Left lung (tissue), 10 donors: ENCODE results near the gene MAPRE3. TPM values are rescaled to one million over a fixed set of nuclear protein-coding genes. Genes with fewer than 3 reads are reported as not detected.

Experiments used
- ATAC-seq: fragments of 200-7000 bp; cut with Tn5 transposase; one replicate; pipeline ENCODE4 v1.9.1; 2020; ENCODE audit warnings: moderate library complexity
- DNase-seq, 4 donors: peaks; one replicate each; pipeline ENCODE4 v3.0.0-alpha.2; 2013 to 2020
- H3K27ac ChIP-seq, 2 donors: fragments of 200-600 bp; sonication (generic) in 1 of 2; one replicate each; pipeline versions ENCODE4 v1.5.0 to v1.8.0; 2020 to 2021
- H3K27me3 ChIP-seq, 2 donors: fragments of 200-600 bp; sonication (generic) in 1 of 2; one replicate each; pipeline versions ENCODE4 v1.5.0 to v1.8.0; 2020 to 2021
- H3K36me3 ChIP-seq, 2 donors: fragments of 200-600 bp; sonication (generic) in 1 of 2; one replicate each; pipeline versions ENCODE4 v1.5.0 to v1.8.0; 2020 to 2021
- H3K4me1 ChIP-seq, 2 donors: fragments of 200-600 bp; one replicate each; pipeline ENCODE4 v1.8.0; 2021
- H3K4me3 ChIP-seq, 2 donors: fragments of 200-600 bp; sonication (generic) in 1 of 2; one replicate each; pipeline versions ENCODE4 v1.5.0 to v1.8.0; 2020 to 2021; ENCODE audit warnings: mild to moderate bottlenecking in 1 of 2
- H3K9me3 ChIP-seq, 2 donors: fragments of 200-600 bp; sonication (generic) in 1 of 2; one replicate each; pipeline versions ENCODE4 v1.5.0 to v1.8.0; 2020 to 2021
- intact Hi-C, 2 donors: fragments of 100-400 bp; cut with DNase I; formaldehyde crosslinking; loops; one replicate each; pipeline versions ENCODE4 v1.11.2 to v1.14.2; 2022
- polyA plus RNA-seq, 6 donors: library from polyadenylated mRNA; unstranded; fragments of 120-200 nt; gene quantifications; one replicate each; pipeline ENCODE4 v1.2.1, GENCODE V29; 2013; ENCODE audit not compliant: insufficient read length in 6 of 6
- total RNA-seq, 2 donors: library from RNA; stranded (reverse); fragmentation: NEBNext Ultra II Directional; extraction: Animal tissue kit (Norgen Biotek cat#: 25700); gene quantifications; one replicate each; pipeline ENCODE4 v1.2.1, GENCODE V29; 2021
- TF ChIP-seq, protein P1 (sequence below), 2 donors: fragments of 200-600 bp; sonication (generic) in 1 of 2; IDR thresholded peaks; one replicate each; pipeline versions ENCODE4 v1.5.0 to v1.8.0; 2021; ENCODE audit warnings: antibody characterized with exemption in 2 of 2
- donor health status: DM: no; HTN: yes; CAD: no.
- donor health status: DM: no; HTN: no; CAD: no.

Gene MAPRE3
- total and polyA plus RNA-seq, 8 donors: 7.1 to 23.5 (median 9.9) TPM

DNA sequence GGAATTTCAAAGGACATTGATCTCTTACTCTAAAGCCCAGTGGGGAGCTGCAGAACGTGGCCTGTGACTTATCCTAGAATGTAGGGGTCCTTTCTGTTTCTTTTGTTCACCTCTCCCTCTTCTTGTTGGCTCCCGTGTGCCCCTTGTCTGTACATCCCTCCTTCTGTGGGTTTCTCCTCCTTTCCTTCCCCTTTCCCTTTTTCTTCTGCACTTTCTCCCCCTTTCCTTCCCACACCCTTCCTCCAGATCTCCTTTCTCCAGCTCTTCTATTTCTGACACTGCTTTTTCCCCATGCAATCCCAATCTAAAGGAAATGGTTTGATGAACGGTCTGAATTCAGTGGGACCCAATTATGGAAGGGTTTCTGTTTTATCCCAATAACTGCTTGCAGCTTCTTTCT, 35.5 kb upstream of the MAPRE3 start:
- H3K4me1 ChIP-seq: no peaks in the 10 kb centered on the region
- intact Hi-C loops: loop anchor here in 1 of 2 donors (5.0 kb wide), 1 partner anchor 88 kb away; the partner anchor contains the start of gene DPYSL5

DNA sequence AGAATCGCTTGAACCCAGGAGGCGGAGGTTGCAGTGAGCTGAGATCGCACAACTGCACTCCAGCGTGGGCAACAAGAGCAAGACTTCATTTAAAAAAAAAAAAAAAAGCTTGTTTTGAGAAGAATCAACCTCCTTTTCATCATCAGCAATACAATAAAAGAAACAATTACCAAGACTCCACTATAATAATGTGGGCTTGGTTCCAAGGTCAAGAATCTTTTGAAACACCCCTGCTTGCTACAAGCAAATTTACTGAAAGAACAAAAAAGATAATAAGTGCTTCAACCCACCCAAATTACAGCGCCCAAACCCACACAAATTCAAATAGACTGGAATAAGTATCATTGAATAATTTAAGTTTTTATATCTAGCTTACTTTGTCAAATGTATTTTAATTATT, 33.6 kb upstream of the MAPRE3 start:
- ATAC-seq (no peak), DNase-seq (no peak)
- Histone ChIP-seq H3K4me3 (no peak overlapping the region), H3K4me1 (no peaks in the 10 kb centered on the region), H3K36me3 (no peaks in the 10 kb centered on the region), H3K9me3 (no peaks in the 10 kb centered on the region), H3K27me3 (peaks cover 0 to 8% of the 10 kb centered on the region in 2 donors), H3K27ac (no peak overlapping the region)
- intact Hi-C loops: loop anchor here in 1 of 2 donors (5.0 kb wide), 1 partner anchor 90 kb away; the partner anchor contains the start of gene DPYSL5
- TF ChIP-seq, protein P1, sequence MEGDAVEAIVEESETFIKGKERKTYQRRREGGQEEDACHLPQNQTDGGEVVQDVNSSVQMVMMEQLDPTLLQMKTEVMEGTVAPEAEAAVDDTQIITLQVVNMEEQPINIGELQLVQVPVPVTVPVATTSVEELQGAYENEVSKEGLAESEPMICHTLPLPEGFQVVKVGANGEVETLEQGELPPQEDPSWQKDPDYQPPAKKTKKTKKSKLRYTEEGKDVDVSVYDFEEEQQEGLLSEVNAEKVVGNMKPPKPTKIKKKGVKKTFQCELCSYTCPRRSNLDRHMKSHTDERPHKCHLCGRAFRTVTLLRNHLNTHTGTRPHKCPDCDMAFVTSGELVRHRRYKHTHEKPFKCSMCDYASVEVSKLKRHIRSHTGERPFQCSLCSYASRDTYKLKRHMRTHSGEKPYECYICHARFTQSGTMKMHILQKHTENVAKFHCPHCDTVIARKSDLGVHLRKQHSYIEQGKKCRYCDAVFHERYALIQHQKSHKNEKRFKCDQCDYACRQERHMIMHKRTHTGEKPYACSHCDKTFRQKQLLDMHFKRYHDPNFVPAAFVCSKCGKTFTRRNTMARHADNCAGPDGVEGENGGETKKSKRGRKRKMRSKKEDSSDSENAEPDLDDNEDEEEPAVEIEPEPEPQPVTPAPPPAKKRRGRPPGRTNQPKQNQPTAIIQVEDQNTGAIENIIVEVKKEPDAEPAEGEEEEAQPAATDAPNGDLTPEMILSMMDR (IDR thresholded peaks at IDR 0.05): no peak

More for the DNA sequence above, 35.5 kb upstream of the MAPRE3 start:
- Histone ChIP-seq H3K4me3 (no peak overlapping the region), H3K9me3 (no peaks in the 10 kb centered on the region), H3K27me3 (peaks cover 0 to 13% of the 10 kb centered on the region in 2 donors), H3K27ac (no peak overlapping the region), H3K36me3 (no peaks in the 10 kb centered on the region)
- TF ChIP-seq, protein P1 (IDR thresholded peaks at IDR 0.05): no peak
- ATAC-seq (no peak), DNase-seq (no peak)

DNA sequence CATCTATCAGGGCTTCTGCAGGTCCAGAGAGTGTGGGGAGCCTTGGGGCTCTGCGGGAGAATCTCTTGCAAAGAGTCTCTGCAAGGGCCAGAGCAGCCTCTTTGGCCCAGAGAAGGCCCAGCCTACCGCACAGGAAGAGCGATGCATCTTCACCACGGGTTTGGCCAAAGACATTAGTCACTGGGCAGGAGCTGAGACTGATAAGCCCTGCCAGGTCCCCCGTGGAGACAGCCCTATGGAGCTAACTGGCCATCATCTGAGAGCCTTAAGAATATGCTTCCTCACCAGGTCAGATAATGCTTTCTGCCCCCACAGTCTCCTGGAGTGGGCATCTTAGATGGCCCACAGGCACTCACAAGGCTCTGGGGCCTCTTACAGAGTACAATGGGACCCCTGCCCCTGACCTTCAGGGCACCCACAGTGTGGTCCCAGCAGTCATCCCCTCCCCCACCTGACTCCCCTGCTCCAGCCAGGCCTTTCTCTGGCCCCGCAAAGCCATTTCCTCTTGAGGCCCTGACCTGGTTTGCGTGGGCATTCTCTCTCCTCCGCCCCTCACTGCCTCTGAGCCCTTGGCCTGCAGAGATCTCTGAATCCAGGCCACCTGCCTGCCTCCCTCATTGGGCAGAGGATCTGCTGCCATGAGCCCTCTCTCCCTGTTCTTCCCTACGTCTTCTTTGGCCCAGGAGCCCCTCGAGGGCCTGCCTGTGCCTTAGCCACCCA, 31.9 kb upstream of the MAPRE3 start:
- intact Hi-C loops: loop anchor here in 1 of 2 donors (5.0 kb wide), 1 partner anchor 91 kb away; the partner anchor contains the start of gene DPYSL5
- Histone ChIP-seq H3K9me3 (no peaks in the 10 kb centered on the region), H3K4me3 (no peak overlapping the region), H3K4me1 (no peaks in the 10 kb centered on the region), H3K27ac (no peak overlapping the region), H3K27me3 (peaks cover 0 to 23% of the 10 kb centered on the region in 2 donors), H3K36me3 (no peaks in the 10 kb centered on the region)
- no peak for DNase-seq
- no peak for ATAC-seq
- TF ChIP-seq, protein P1 (IDR thresholded peaks at IDR 0.05): no peak

DNA sequence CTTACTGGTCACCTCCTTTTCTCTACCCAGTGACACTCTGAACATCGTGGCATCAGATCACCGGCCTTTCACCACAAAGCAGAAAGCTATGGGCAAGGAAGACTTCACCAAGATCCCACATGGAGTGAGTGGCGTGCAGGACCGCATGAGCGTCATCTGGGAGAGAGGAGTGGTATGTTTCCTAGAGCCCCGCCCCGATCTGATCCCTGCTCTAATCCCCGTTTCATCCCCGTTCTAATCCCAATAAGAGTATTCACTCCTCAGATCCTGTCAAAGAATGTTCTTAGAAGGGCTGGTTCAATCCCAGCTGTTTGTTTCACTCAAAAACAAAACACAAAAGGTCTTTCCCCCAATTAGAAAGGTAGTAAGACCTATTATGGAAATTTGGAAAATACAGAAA, 30.4 kb upstream of the MAPRE3 start:
- ATAC-seq: no peak
- H3K4me1 ChIP-seq: no peaks in the 10 kb centered on the region
- no peaks in the 10 kb centered on the region for H3K9me3 ChIP-seq
- H3K27me3 ChIP-seq: peaks cover 0 to 37% of the 10 kb centered on the region in 2 donors
- no peak overlapping the region for H3K4me3 ChIP-seq
- TF ChIP-seq, protein P1 (IDR thresholded peaks at IDR 0.05): no peak
- no peak for DNase-seq
- intact Hi-C loops: no loop called here
- no peak overlapping the region for H3K27ac ChIP-seq
- no peaks in the 10 kb centered on the region for H3K36me3 ChIP-seq

DNA sequence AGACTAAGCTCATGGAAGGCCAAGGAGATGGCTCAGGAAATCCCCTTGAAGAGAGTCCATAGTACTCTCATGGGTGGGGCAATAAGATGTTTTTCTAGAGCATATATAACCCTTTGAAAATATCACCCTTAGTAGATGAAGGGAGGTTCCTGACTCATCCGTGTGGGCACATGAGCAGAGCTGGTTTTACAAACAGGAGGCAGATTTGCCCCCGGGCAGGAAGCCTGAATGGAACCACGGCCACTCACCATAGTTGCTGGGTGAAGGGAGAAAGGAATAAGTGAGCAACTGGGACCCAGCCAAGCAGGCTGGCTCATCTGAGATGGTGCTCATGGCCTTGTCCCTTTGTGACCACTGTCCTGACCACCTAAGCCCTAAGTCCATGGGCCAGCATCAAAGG, 29.0 kb upstream of the MAPRE3 start:
- intact Hi-C loops: no loop called here
- Histone ChIP-seq H3K36me3 (no peaks in the 10 kb centered on the region), H3K9me3 (no peaks in the 10 kb centered on the region), H3K4me1 (no peaks in the 10 kb centered on the region), H3K4me3 (no peak overlapping the region), H3K27me3 (peaks cover 0 to 47% of the 10 kb centered on the region in 2 donors), H3K27ac (no peak overlapping the region)
- no peak for ATAC-seq
- no peak for DNase-seq
- TF ChIP-seq, protein P1 (IDR thresholded peaks at IDR 0.05): no peak
